HG03521 (cell line): ENCODE data around the gene RSPO3.
"Not testable (repeated sequence)": the region's sequence is repeated elsewhere in the genome, so short reads cannot be mapped to it uniquely, and the experiment has no call there.

Experiments
- ATAC-seq: cut with Tn5 transposase; IDR thresholded peaks from one replicate; pipeline ENCODE4 v1.9.1; 2021; ENCODE audit warnings: mild to moderate bottlenecking, moderate library complexity; ENCODE audit not compliant: unreplicated experiment

The RSPO3 gene

GRCh38 chr6:127200114-127200513 is 81.6 kb downstream of the RSPO3 start:
- no peak for ATAC-seq

- no peak for ATAC-seq
These were observed 82.8 kb downstream of the RSPO3 start for GRCh38 chr6:127201321-127201720.

- no peak for ATAC-seq
These were observed 84.2 kb downstream of the RSPO3 start for GRCh38 chr6:127202676-127203075.

- ATAC-seq = no peak
These were observed 85.8 kb downstream of the RSPO3 start for GRCh38 chr6:127204281-127204680.

GRCh38 chr6:127205036-127205435 is 86.6 kb downstream of the RSPO3 start:
- no peak for ATAC-seq

GRCh38 chr6:127206531-127207095 is 88.1 kb downstream of the RSPO3 start:
- no peak for ATAC-seq

GRCh38 chr6:127207591-127208120 is 89.2 kb downstream of the RSPO3 start:
- no peak for ATAC-seq

GRCh38 chr6:127210725-127211124 is 92.3 kb downstream of the RSPO3 start:
- ATAC-seq = no peak

- ATAC-seq = no peak
These were observed 93.9 kb downstream of the RSPO3 start for GRCh38 chr6:127212376-127212775.

- ATAC-seq = not testable (repeated sequence)
These were observed 95.6 kb downstream of the RSPO3 start for GRCh38 chr6:127214032-127214431.

GRCh38 chr6:127214531-127214930 is 96.1 kb downstream of the RSPO3 start:
- ATAC-seq = not testable (repeated sequence)

GRCh38 chr6:127215931-127216330 is 97.5 kb downstream of the RSPO3 start:
- no peak for ATAC-seq

- no peak for ATAC-seq
These were observed 98.6 kb downstream of the RSPO3 start for GRCh38 chr6:127216810-127217789.

- ATAC-seq = no peak
These were observed 101.4 kb downstream of the RSPO3 start for GRCh38 chr6:127219869-127220268.

GRCh38 chr6:127221201-127221600 is 102.7 kb downstream of the RSPO3 start:
- no peak for ATAC-seq

GRCh38 chr6:127222418-127222817 is 103.9 kb downstream of the RSPO3 start:
- ATAC-seq = no peak

GRCh38 chr6:127225497-127225896 is 107.0 kb downstream of the RSPO3 start:
- ATAC-seq = no peak

GRCh38 chr6:127233819-127234218 is 115.3 kb downstream of the RSPO3 start:
- not testable (repeated sequence) for ATAC-seq

- no peak for ATAC-seq
These were observed 125.0 kb downstream of the RSPO3 start for GRCh38 chr6:127243501-127243900.
